IMR-90 (cell line): ENCODE data around the gene DAGLA. TPM values are rescaled to one million over a fixed set of nuclear protein-coding genes. Genes with fewer than 3 reads are reported as not detected.
A peak's percentile ranks its signal among the peaks of the same experiment; 100 is the strongest.

ENCODE experiments used
- ATAC-seq: fragments of 200-7000 bp; cut with Tn5 transposase; 2 replicates; pipeline ENCODE4 v1.9.1; 2020; ENCODE audit warnings: low read depth, mild to moderate bottlenecking, moderate library complexity
- BruUV-seq: library from RNA; stranded (reverse); fragments of 400-500 nt; replicated peaks from 2 replicates; lab custom pipeline; 2021; lab: Mats Ljungman, UMichigan
- CTCF ChIA-PET: fragments of 300-600 bp; formaldehyde crosslinking; extraction: SDS; loops from one replicate; lab custom pipeline; 2021; ENCODE audit warnings: antibody characterized with exemption; lab: Yijun Ruan, JAX
- POLR2A ChIA-PET: fragments of 300-600 bp; sonication (Branson Sonifier 250); formaldehyde crosslinking; loops from one replicate; lab custom pipeline; 2022; ENCODE audit warnings: antibody characterized with exemption; ENCODE audit not compliant: unreplicated experiment; lab: Charles Lee
- DNase-seq: peaks from one replicate; pipeline ENCODE4 v3.0.0; 2013
- H2AFZ ChIP-seq: replicated peaks from 2 replicates; pipeline ENCODE3; 2013; ENCODE audit warnings: low read length, mild to moderate bottlenecking; ENCODE audit not compliant: poor library complexity
- H2AK5ac ChIP-seq: 2 replicates; pipeline ENCODE4 v1.6.1; 2013; ENCODE audit warnings: low read depth, low read length, inconsistent platforms
- H2AK9ac ChIP-seq: replicated peaks from 2 replicates; pipeline ENCODE3; 2013; ENCODE audit warnings: mild to moderate bottlenecking, low read depth, low read length, moderate library complexity; ENCODE audit not compliant: poor library complexity
- H2BK120ac ChIP-seq: 2 replicates; pipeline ENCODE4 v1.6.1; 2013; ENCODE audit warnings: low read depth, low read length, inconsistent platforms
- H2BK15ac ChIP-seq: 3 replicates; pipeline ENCODE4 v1.6.1; 2013; ENCODE audit warnings: low read depth, low read length, inconsistent platforms
- H2BK20ac ChIP-seq: 2 replicates; pipeline ENCODE4 v1.6.1; 2013; ENCODE audit warnings: low read depth, mild to moderate bottlenecking, inconsistent platforms, low read length, moderate library complexity
- H2BK5ac ChIP-seq: 2 replicates; pipeline ENCODE4 v1.6.1; 2013; ENCODE audit warnings: mild to moderate bottlenecking, low read depth, low read length, inconsistent platforms; ENCODE audit not compliant: poor library complexity, severe bottlenecking
- H3K14ac ChIP-seq: replicated peaks from 2 replicates; pipeline ENCODE4 v1.6.1; 2013; ENCODE audit warnings: low read depth, low read length, inconsistent platforms
- H3K18ac ChIP-seq: 2 replicates; pipeline ENCODE4 v1.6.1; 2013; ENCODE audit warnings: low read depth, low read length, control low read depth
- H3K23ac ChIP-seq: 2 replicates; pipeline ENCODE4 v1.6.1; 2013; ENCODE audit warnings: low read depth, low read length, inconsistent platforms
- H3K27ac ChIP-seq: 2 replicates; pipeline ENCODE4 v1.5.1; 2013; ENCODE audit warnings: mild to moderate bottlenecking, control low read depth, low read length; ENCODE audit not compliant: insufficient read depth
- H3K27me3 ChIP-seq: 2 replicates; pipeline ENCODE4 v1.6.1; 2013; ENCODE audit warnings: low read length; ENCODE audit not compliant: control insufficient read depth, insufficient read depth
- H3K36me3 ChIP-seq: 2 replicates; pipeline ENCODE4 v1.6.1; 2013; ENCODE audit warnings: low read length, mixed read lengths; ENCODE audit not compliant: control insufficient read depth, insufficient read depth
- H3K4ac ChIP-seq: 2 replicates; pipeline ENCODE4 v1.6.1; 2013; ENCODE audit warnings: low read depth, low read length, inconsistent platforms
- H3K4me1 ChIP-seq: 2 replicates; pipeline ENCODE4 v1.6.1; 2013; ENCODE audit warnings: low read length, mixed read lengths; ENCODE audit not compliant: control insufficient read depth, insufficient read depth
- H3K4me2 ChIP-seq: 2 replicates; pipeline ENCODE4 v1.6.1; 2013; ENCODE audit warnings: low read depth, mild to moderate bottlenecking, control low read depth, low read length, moderate library complexity
- H3K4me3 ChIP-seq: 2 replicates; pipeline ENCODE4 v1.5.1; 2013; ENCODE audit warnings: low read depth, mild to moderate bottlenecking, control low read depth, low read length, moderate library complexity; ENCODE audit not compliant: insufficient read depth
- H3K56ac ChIP-seq: 2 replicates; pipeline ENCODE4 v1.6.1; 2013; ENCODE audit warnings: low read length, inconsistent platforms; ENCODE audit not compliant: insufficient read depth; ENCODE audit errors: extremely low read depth
- H3K79me1 ChIP-seq, 2 experiments: 2 replicates each; pipeline ENCODE4 v1.6.1; 2013; ENCODE audit warnings: low read length in 2 of 2, inconsistent platforms in 1 of 2, low read depth in 1 of 2
- H3K9ac ChIP-seq: 2 replicates; pipeline ENCODE4 v1.6.1; 2013; ENCODE audit warnings: low read depth, low read length, control low read depth
- H3K9me1 ChIP-seq: 2 replicates; pipeline ENCODE4 v1.6.1; 2013; ENCODE audit warnings: low read length, inconsistent platforms; ENCODE audit not compliant: insufficient read depth
- H3K9me3 ChIP-seq: 2 replicates; pipeline ENCODE4 v1.6.1; 2013; ENCODE audit warnings: low read length; ENCODE audit not compliant: control insufficient read depth, insufficient read depth
- H4K20me1 ChIP-seq: 2 replicates; pipeline ENCODE4 v1.6.1; 2013; ENCODE audit warnings: low read length, inconsistent platforms; ENCODE audit not compliant: insufficient read depth
- H4K5ac ChIP-seq: 2 replicates; pipeline ENCODE4 v1.6.1; 2013; ENCODE audit warnings: mild to moderate bottlenecking, low read depth, low read length, control low read depth
- H4K8ac ChIP-seq, 2 experiments: 2 replicates each; pipeline ENCODE4 v1.6.1; 2013; ENCODE audit warnings: low read depth in 2 of 2, low read length in 2 of 2, control low read depth in 1 of 2, inconsistent platforms in 1 of 2
- H4K91ac ChIP-seq: 2 replicates; pipeline ENCODE4 v1.6.1; 2013; ENCODE audit warnings: low read depth, low read length, inconsistent platforms; ENCODE audit not compliant: insufficient read depth
- CEBPB ChIP-seq: IDR thresholded peaks from 2 replicates; pipeline ENCODE4 v1.6.1; 2012; ENCODE audit warnings: low read depth, low read length, improper control_type of control experiment
- RAD21 ChIP-seq: IDR thresholded peaks from 2 replicates; pipeline ENCODE4 v1.6.1; 2012; ENCODE audit warnings: low read length, improper control_type of control experiment
- SMC3 ChIP-seq: fragments of 150-350 bp; IDR thresholded peaks from 2 replicates; pipeline ENCODE4 v1.6.1; 2016; ENCODE audit warnings: low read depth, mild to moderate bottlenecking, antibody characterized with exemption, low read length, moderate library complexity
- WGBS, 2 experiments: methylation state at CpG; one replicate each; pipeline versions ENCODE4 v1.1.5 to v1.1.7; 2013; ENCODE audit warnings: missing lambda C conversion rate in 2 of 2; ENCODE audit not compliant: insufficient read length in 1 of 2; ENCODE audit errors: extremely low coverage in 2 of 2; 5-methylcytosine and 5-hydroxymethylcytosine counted together
- dilution Hi-C: fragments of 300-500 bp; cut with HindIII; formaldehyde crosslinking; loops from one replicate; pipeline ENCODE4 v1.14.3; 2018; ENCODE audit warnings: low sequenced_read_pairs; ENCODE audit not compliant: unreplicated experiment
- in situ Hi-C: fragments of 300-500 bp; cut with MboI; formaldehyde crosslinking; loops from 3 replicates; pipeline ENCODE4 v1.14.3; 2019; ENCODE audit warnings: low sequenced_read_pairs, inconsistent platforms, mixed read lengths
- intact Hi-C: fragments of 100-400 bp; cut with micrococcal nuclease; formaldehyde crosslinking; loops from 2 replicates; pipeline ENCODE4 v1.10.0; 2022
- polyA plus RNA-seq, 3 experiments: library from polyadenylated mRNA; depleted of rRNA; stranded (reverse); fragments of >200 nt; gene quantifications; 2 replicates each; pipeline ENCODE4 v1.2.3, GENCODE V29; 2012; ENCODE audit warnings: low replicate concordance in 1 of 3
- total RNA-seq: library from RNA; depleted of rRNA; stranded (reverse); fragments of >200 nt; gene quantifications from 2 replicates; pipeline ENCODE4 v1.2.3, GENCODE V29; 2012
- TF ChIP-seq, protein P1 (sequence below): fragments of 150-350 bp; IDR thresholded peaks from 2 replicates; pipeline ENCODE4 v1.6.1; 2016; ENCODE audit warnings: low read depth, mild to moderate bottlenecking, low read length, moderate library complexity, borderline replicate concordance
- TF ChIP-seq, protein P2 (sequence below): conservative IDR thresholded peaks from 2 replicates; pipeline ENCODE4 v1.5.1; 2012; ENCODE audit warnings: mild to moderate bottlenecking, low read depth, low read length, improper control_type of control experiment

The DAGLA gene
- total and polyA plus RNA-seq, 2 of the 4 experiments (the other 2 are of a cell fraction), result 0.90 to 3.8 TPM

DNA sequence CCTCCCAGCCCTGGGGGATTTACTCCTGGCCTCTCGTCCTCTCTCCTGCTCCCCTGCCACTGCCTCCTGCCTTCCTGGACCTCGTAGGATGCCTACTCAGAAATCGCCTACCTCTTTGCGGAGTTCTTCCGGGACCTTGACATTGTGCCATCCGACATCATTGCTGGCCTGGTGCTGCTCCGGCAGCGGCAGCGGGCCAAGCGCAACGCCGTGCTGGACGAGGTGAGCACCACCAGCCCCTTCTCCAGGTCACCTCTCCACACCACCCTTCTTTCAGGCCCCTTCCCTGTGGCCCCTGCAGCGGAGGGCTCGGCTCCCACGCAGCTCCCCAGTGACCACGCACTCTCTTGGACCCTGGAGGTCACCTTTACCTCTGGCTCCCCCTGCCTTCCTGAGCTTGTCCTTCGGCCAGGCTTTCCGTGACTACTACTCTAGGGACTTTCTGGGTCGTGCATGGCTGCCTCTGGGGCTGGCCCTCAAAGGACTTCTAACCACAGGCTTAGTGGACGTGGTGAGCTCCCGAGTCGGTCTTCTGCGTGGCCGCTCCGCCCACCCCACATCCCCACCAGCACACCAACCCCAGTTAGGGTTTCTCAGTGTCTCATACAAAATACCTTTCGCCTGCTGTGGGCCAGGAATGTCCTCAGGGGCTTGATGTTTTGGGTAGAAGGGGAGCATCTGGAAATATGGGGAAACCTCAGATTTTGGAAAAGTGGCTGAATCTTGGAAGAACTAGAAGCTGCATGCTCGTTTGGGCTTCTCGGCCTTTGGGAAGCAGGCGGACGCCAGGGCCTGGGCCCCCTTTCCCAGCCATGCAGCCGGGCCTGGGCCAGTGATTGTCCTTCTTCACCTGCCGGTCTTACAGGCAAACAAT lies 48.1 kb downstream of the DAGLA start:
- H3K9me3 ChIP-seq, result no peaks in the 10 kb centered on the region
- no peak overlapping the region for H3K4me2 ChIP-seq
- in situ Hi-C loops (no loop called here), dilution Hi-C loops (no loop called here), intact Hi-C loops (no loop called here)
- no peak overlapping the region for H2BK120ac ChIP-seq
- no peak for ATAC-seq
- no peak overlapping the region for H3K18ac ChIP-seq
- no peak overlapping the region for H2AK9ac ChIP-seq
- POLR2A ChIA-PET, result no interaction called here
- H3K14ac ChIP-seq, result no peak overlapping the region
- H2AFZ ChIP-seq, result peak overlapping the region; percentile 60
- no peak overlapping the region for H2BK20ac ChIP-seq
- no peak overlapping the region for H3K4me3 ChIP-seq
- CTCF ChIA-PET, result no interaction called here
- no peaks in the 10 kb centered on the region for H3K9me1 ChIP-seq
- no peak overlapping the region for H2AK5ac ChIP-seq
- H2BK15ac ChIP-seq, result no peak overlapping the region
- no peak overlapping the region for H3K27ac ChIP-seq
- no peak for DNase-seq
- no peaks in the 10 kb centered on the region for H4K20me1 ChIP-seq
- no peak overlapping the region for H3K9ac ChIP-seq
- BruUV-seq, result no TSS peak
- 94% methylated on average over 22 of the region's 33 CpGs; no CpG with 5 or more reads in 1 of the 2 experiments for WGBS, 2 experiments
- H3K36me3 ChIP-seq, result peaks cover 16% of the 10 kb centered on the region; the same call in 1 of the 2 replicates
- no peak overlapping the region for H4K91ac ChIP-seq
- H3K23ac ChIP-seq, result no peak overlapping the region
- H4K8ac ChIP-seq, result no peak overlapping the region
- no peak overlapping the region for H4K5ac ChIP-seq
- H3K27me3 ChIP-seq, result no peaks in the 10 kb centered on the region
- H2BK5ac ChIP-seq, result no peak overlapping the region
- H3K79me1 ChIP-seq, result no peaks in the 10 kb centered on the region
- no peak overlapping the region for H3K56ac ChIP-seq
- TF ChIP-seq CEBPB (no peak), RAD21 (no peak), SMC3 (no peak)
- TF ChIP-seq, protein P1, sequence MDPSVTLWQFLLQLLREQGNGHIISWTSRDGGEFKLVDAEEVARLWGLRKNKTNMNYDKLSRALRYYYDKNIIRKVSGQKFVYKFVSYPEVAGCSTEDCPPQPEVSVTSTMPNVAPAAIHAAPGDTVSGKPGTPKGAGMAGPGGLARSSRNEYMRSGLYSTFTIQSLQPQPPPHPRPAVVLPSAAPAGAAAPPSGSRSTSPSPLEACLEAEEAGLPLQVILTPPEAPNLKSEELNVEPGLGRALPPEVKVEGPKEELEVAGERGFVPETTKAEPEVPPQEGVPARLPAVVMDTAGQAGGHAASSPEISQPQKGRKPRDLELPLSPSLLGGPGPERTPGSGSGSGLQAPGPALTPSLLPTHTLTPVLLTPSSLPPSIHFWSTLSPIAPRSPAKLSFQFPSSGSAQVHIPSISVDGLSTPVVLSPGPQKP, result no peak
- TF ChIP-seq, protein P2, sequence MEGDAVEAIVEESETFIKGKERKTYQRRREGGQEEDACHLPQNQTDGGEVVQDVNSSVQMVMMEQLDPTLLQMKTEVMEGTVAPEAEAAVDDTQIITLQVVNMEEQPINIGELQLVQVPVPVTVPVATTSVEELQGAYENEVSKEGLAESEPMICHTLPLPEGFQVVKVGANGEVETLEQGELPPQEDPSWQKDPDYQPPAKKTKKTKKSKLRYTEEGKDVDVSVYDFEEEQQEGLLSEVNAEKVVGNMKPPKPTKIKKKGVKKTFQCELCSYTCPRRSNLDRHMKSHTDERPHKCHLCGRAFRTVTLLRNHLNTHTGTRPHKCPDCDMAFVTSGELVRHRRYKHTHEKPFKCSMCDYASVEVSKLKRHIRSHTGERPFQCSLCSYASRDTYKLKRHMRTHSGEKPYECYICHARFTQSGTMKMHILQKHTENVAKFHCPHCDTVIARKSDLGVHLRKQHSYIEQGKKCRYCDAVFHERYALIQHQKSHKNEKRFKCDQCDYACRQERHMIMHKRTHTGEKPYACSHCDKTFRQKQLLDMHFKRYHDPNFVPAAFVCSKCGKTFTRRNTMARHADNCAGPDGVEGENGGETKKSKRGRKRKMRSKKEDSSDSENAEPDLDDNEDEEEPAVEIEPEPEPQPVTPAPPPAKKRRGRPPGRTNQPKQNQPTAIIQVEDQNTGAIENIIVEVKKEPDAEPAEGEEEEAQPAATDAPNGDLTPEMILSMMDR, result 0 out of 2 replicates have a peak, but pooled peaks have one; percentile 3
- H3K4me1 ChIP-seq, result peaks cover 3% of the 10 kb centered on the region; the same call in 1 of the 2 replicates
- H3K4ac ChIP-seq, result no peak overlapping the region
